ENCODE results near the gene FLYWCH1.

DNA sequence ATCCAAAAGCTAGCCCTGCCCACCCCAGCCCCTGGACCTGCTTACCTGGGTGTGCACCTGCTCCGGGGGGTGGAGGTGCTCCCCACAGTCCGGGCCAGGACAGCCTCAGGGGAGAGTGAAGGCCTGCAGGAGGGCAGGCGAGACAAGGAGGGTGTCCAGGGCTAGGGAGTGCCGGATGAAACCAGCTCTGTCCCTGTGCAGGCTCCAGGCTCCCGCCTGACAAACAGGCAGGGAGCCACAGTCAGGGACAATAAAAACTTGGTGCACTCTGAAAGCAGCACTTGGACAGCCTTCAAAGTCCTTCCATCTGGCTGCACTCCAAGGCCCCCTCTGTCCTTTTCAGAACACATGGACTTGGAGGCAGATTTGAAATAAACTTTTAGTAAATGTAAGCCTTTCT is 61.4 kb downstream of the FLYWCH1 start:
- TF ChIP-seq, protein P1, sequence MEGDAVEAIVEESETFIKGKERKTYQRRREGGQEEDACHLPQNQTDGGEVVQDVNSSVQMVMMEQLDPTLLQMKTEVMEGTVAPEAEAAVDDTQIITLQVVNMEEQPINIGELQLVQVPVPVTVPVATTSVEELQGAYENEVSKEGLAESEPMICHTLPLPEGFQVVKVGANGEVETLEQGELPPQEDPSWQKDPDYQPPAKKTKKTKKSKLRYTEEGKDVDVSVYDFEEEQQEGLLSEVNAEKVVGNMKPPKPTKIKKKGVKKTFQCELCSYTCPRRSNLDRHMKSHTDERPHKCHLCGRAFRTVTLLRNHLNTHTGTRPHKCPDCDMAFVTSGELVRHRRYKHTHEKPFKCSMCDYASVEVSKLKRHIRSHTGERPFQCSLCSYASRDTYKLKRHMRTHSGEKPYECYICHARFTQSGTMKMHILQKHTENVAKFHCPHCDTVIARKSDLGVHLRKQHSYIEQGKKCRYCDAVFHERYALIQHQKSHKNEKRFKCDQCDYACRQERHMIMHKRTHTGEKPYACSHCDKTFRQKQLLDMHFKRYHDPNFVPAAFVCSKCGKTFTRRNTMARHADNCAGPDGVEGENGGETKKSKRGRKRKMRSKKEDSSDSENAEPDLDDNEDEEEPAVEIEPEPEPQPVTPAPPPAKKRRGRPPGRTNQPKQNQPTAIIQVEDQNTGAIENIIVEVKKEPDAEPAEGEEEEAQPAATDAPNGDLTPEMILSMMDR (IDR thresholded peaks at IDR 0.05), result no peak
- no peak for TF ChIP-seq POLR2A (IDR thresholded peaks at IDR 0.05)
